Thyroid gland (tissue), 4 donors: Measurements from ENCODE around the gene LACC1.

Experiments
- CTCF ChIP-seq, 6 experiments: fragments of 200-600 bp in 3 of 6; fragments of 450-650 bp in 3 of 6; sonication (generic) in 3 of 6; IDR thresholded peaks; one replicate each; pipeline ENCODE4 v1.5.1; 2016 to 2019; ENCODE audit warnings: antibody characterized with exemption in 6 of 6, mild to moderate bottlenecking in 2 of 6, inconsistent platforms in 1 of 6, moderate library complexity in 1 of 6
- POLR2A ChIP-seq, 2 donors: fragments of 450-650 bp; IDR thresholded peaks; one replicate each; pipeline ENCODE4 v1.6.1; 2017; ENCODE audit warnings: antibody characterized with exemption in 2 of 2, mild to moderate bottlenecking in 2 of 2, moderate library complexity in 1 of 2

- TF ChIP-seq CTCF (IDR thresholded peaks at IDR 0.05), result no peak
- TF ChIP-seq POLR2A (IDR thresholded peaks at IDR 0.05), result no peak
Measured at GRCh38 chr13:43929947-43930346, 50.2 kb downstream of the LACC1 start.
